ENCODE data around the gene KLRB1. TPM values are rescaled to one million over a fixed set of nuclear protein-coding genes. Genes with fewer than 3 reads are reported as not detected.

KLRB1 gene
- total and polyA plus RNA-seq, 4 donors: 0.53 to 1.2 (median 0.96) TPM

DNA sequence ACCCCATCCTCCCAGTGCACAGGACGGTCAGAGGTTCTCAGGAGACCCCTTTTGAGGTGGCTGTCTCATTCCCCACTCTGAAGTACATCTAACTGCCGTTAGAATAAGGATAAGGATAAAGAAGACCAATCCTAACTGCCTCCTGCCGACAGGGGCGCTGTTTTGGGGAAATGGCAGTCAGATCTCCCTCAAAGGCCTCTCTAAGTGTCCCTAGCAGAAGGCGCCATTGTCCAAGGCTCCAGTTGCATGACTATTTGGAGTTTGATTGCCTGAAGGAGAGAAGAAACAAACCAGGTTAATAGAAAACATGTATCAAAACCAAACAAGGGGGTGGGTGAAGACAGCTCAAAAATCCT, 29.1 kb upstream of the KLRB1 start:
- Histone ChIP-seq H3K4me1 (ENCODE audit: control insufficient read depth in 4 of 4, insufficient read depth in 4 of 4, low read length in 3 of 4) (no peaks in the 10 kb centered on the region), H3K27me3 (ENCODE audit: control insufficient read depth in 4 of 4, insufficient read depth in 4 of 4, low read length in 3 of 4) (no peaks in the 10 kb centered on the region), H3K36me3 (ENCODE audit: control insufficient read depth in 4 of 4, insufficient read depth in 3 of 4, low read depth in 1 of 4, low read length in 3 of 4) (no peaks in the 10 kb centered on the region), H3K4me3 (ENCODE audit: low read depth in 1 of 3, low read length in 3 of 3) (no peak overlapping the region), H3K27ac (ENCODE audit: low read depth in 1 of 2, low read length in 2 of 2) (no peak overlapping the region), H3K9ac (ENCODE audit: low read depth in 1 of 2, low read length in 2 of 2) (no peak overlapping the region), H3K9me3 (ENCODE audit: control insufficient read depth in 4 of 4, low read length in 3 of 4) (no peaks in the 10 kb centered on the region)
- DNase-seq (ENCODE audit: low spot score): no peak
- 86% methylated on average over 5 of the region's 5 CpGs for WGBS
- no peak for TF ChIP-seq FOXA2 (IDR thresholded peaks at IDR 0.05)
- TF ChIP-seq TAF1 (conservative IDR thresholded peaks at IDR 0.05): no peak
- TF ChIP-seq, protein P1, sequence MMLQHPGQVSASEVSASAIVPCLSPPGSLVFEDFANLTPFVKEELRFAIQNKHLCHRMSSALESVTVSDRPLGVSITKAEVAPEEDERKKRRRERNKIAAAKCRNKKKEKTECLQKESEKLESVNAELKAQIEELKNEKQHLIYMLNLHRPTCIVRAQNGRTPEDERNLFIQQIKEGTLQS (IDR thresholded peaks at IDR 0.05): no peak
- no peak for TF ChIP-seq YY1 (IDR thresholded peaks at IDR 0.05)
- TF ChIP-seq, protein P2, sequence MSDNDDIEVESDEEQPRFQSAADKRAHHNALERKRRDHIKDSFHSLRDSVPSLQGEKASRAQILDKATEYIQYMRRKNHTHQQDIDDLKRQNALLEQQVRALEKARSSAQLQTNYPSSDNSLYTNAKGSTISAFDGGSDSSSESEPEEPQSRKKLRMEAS (IDR thresholded peaks at IDR 0.05): no peak
- TF ChIP-seq, protein P3, sequence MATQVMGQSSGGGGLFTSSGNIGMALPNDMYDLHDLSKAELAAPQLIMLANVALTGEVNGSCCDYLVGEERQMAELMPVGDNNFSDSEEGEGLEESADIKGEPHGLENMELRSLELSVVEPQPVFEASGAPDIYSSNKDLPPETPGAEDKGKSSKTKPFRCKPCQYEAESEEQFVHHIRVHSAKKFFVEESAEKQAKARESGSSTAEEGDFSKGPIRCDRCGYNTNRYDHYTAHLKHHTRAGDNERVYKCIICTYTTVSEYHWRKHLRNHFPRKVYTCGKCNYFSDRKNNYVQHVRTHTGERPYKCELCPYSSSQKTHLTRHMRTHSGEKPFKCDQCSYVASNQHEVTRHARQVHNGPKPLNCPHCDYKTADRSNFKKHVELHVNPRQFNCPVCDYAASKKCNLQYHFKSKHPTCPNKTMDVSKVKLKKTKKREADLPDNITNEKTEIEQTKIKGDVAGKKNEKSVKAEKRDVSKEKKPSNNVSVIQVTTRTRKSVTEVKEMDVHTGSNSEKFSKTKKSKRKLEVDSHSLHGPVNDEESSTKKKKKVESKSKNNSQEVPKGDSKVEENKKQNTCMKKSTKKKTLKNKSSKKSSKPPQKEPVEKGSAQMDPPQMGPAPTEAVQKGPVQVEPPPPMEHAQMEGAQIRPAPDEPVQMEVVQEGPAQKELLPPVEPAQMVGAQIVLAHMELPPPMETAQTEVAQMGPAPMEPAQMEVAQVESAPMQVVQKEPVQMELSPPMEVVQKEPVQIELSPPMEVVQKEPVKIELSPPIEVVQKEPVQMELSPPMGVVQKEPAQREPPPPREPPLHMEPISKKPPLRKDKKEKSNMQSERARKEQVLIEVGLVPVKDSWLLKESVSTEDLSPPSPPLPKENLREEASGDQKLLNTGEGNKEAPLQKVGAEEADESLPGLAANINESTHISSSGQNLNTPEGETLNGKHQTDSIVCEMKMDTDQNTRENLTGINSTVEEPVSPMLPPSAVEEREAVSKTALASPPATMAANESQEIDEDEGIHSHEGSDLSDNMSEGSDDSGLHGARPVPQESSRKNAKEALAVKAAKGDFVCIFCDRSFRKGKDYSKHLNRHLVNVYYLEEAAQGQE (IDR thresholded peaks at IDR 0.05): no peak
- no peak for TF ChIP-seq RXRA (IDR thresholded peaks at IDR 0.05)
- no peak for TF ChIP-seq EGR1 (IDR thresholded peaks at IDR 0.05; ENCODE audit: low read depth in 2 of 2)
- no peak for TF ChIP-seq NR2F2 (IDR thresholded peaks at IDR 0.05)
- no peak for TF ChIP-seq SP1 (IDR thresholded peaks at IDR 0.05)
- TF ChIP-seq HNF4A (conservative IDR thresholded peaks at IDR 0.05): no peak

DNA sequence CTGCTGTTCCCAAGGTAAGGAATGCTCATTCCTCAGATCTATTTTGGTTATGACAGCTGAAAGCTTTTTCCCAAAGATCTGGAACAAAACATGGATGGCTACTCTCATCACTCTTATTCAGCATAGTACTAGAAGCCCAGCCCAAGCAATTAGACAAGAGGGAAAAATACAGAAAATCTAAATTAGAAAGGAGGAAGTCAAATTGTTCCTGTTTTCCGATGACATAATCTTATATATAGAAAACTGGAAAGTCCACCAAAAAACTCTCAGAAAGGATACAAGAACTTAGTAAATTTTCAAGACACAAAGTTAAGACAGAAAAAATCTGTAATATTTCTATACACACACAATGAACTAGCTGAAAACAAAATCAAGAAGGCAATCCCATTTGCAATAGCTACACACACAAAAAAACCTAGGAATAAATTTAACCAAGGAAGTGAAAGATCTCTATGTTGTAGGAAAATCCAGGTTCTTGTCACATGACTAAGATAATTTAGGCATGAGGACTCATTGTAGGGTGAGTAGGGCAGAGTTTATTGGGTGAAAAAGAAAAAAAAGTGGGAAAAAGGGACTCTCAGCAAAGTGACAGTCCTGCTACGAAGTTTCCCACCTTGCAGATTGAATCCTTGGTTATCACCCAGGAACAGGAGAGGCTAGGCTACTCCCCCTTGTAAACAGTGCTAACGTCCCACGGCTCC, 28.6 kb upstream of the KLRB1 start:
- no peak for DNase-seq (ENCODE audit: low spot score)
- no peak overlapping the region for H3K9ac ChIP-seq (ENCODE audit: low read depth in 1 of 2, low read length in 2 of 2)
- 85% methylated on average over 4 of the region's 4 CpGs for WGBS
- no peaks in the 10 kb centered on the region for H3K27me3 ChIP-seq (ENCODE audit: control insufficient read depth in 4 of 4, insufficient read depth in 4 of 4, low read length in 3 of 4)
- no peaks in the 10 kb centered on the region for H3K9me3 ChIP-seq (ENCODE audit: control insufficient read depth in 4 of 4, low read length in 3 of 4)
- no peak overlapping the region for H3K27ac ChIP-seq (ENCODE audit: low read depth in 1 of 2, low read length in 2 of 2)
- H3K36me3 ChIP-seq (ENCODE audit: control insufficient read depth in 4 of 4, insufficient read depth in 3 of 4, low read depth in 1 of 4, low read length in 3 of 4): no peaks in the 10 kb centered on the region
- H3K4me1 ChIP-seq (ENCODE audit: control insufficient read depth in 4 of 4, insufficient read depth in 4 of 4, low read length in 3 of 4): no peaks in the 10 kb centered on the region
- TF ChIP-seq, protein P3 (IDR thresholded peaks at IDR 0.05): no peak
- TF ChIP-seq SP1 (IDR thresholded peaks at IDR 0.05) (no peak), NR2F2 (IDR thresholded peaks at IDR 0.05) (no peak), RAD21 (IDR thresholded peaks at IDR 0.05) (no peak), YY1 (IDR thresholded peaks at IDR 0.05) (no peak), TAF1 (conservative IDR thresholded peaks at IDR 0.05) (no peak)
- TF ChIP-seq, protein P1 (IDR thresholded peaks at IDR 0.05): no peak
- TF ChIP-seq, protein P2 (IDR thresholded peaks at IDR 0.05): no peak
- TF ChIP-seq, protein P4, sequence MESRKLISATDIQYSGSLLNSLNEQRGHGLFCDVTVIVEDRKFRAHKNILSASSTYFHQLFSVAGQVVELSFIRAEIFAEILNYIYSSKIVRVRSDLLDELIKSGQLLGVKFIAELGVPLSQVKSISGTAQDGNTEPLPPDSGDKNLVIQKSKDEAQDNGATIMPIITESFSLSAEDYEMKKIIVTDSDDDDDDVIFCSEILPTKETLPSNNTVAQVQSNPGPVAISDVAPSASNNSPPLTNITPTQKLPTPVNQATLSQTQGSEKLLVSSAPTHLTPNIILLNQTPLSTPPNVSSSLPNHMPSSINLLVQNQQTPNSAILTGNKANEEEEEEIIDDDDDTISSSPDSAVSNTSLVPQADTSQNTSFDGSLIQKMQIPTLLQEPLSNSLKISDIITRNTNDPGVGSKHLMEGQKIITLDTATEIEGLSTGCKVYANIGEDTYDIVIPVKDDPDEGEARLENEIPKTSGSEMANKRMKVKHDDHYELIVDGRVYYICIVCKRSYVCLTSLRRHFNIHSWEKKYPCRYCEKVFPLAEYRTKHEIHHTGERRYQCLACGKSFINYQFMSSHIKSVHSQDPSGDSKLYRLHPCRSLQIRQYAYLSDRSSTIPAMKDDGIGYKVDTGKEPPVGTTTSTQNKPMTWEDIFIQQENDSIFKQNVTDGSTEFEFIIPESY (IDR thresholded peaks at IDR 0.05): no peak
- H3K4me3 ChIP-seq (ENCODE audit: low read depth in 1 of 3, low read length in 3 of 3): no peak overlapping the region
